HepG2 (cell line): ENCODE data around the gene PCDHGB1. TPM values are rescaled to one million over a fixed set of nuclear protein-coding genes. Genes with fewer than 3 reads are reported as not detected.
A peak's percentile ranks its signal among the peaks of the same experiment; 100 is the strongest.

Experiments used
- FOXC1 ChIP-seq: sonication (generic); formaldehyde crosslinking; IDR thresholded peaks from 2 replicates; pipeline ENCODE4 v1.8.0; 2022; ENCODE audit warnings: mild to moderate bottlenecking, missing genetic modification reagents, borderline replicate concordance
- FOXK2 ChIP-seq: fragments of 450-650 bp; IDR thresholded peaks from 2 replicates; pipeline ENCODE4 v1.6.1; 2016
- KAT2B ChIP-seq: fragments of 150-350 bp; IDR thresholded peaks from 2 replicates; pipeline ENCODE4 v1.6.1; 2014; ENCODE audit warnings: low read depth, low read length, borderline replicate concordance
- KDM3A ChIP-seq: IDR thresholded peaks from 2 replicates; pipeline ENCODE4 v1.6.1; 2018; ENCODE audit warnings: low read depth, missing compliant biosample characterization
- MAFK ChIP-seq, 2 experiments: IDR thresholded peaks in 1 of 2; conservative IDR thresholded peaks in 1 of 2; 2 replicates each; pipeline ENCODE4 v1.6.1; 2011; ENCODE audit warnings: improper control_type of control experiment in 2 of 2, low read length in 2 of 2
- NBN ChIP-seq: fragments of 450-650 bp; conservative IDR thresholded peaks from 2 replicates; pipeline ENCODE4 v1.6.1; 2017
- SALL1 ChIP-seq: sonication (generic); formaldehyde crosslinking; IDR thresholded peaks from 2 replicates; pipeline ENCODE4 v1.8.0; 2022; ENCODE audit warnings: mild to moderate bottlenecking, missing genetic modification reagents
- SAP130 ChIP-seq: IDR thresholded peaks from 2 replicates; pipeline ENCODE4 v1.6.1; 2016; ENCODE audit warnings: low read depth
- SSRP1 ChIP-seq: IDR thresholded peaks from 2 replicates; pipeline ENCODE4 v1.6.1; 2016; ENCODE audit warnings: control low read depth
- ZBTB7B ChIP-seq: sonication (generic); formaldehyde crosslinking; IDR thresholded peaks from 2 replicates; pipeline ENCODE4 v1.4.0; 2020; ENCODE audit warnings: missing genetic modification reagents
- ZFP62 ChIP-seq: sonication (generic); formaldehyde crosslinking; IDR thresholded peaks from 2 replicates; pipeline ENCODE4 v1.4.0; 2020; ENCODE audit warnings: missing genetic modification reagents
- ZNF205 ChIP-seq: IDR thresholded peaks from 2 replicates; pipeline ENCODE4 v1.6.1; 2018; ENCODE audit warnings: missing biosample characterization, missing genetic modification reagents
- ZNF230 ChIP-seq: sonication (generic); formaldehyde crosslinking; IDR thresholded peaks from 2 replicates; pipeline ENCODE4 v1.4.0; 2020; ENCODE audit warnings: mild to moderate bottlenecking, missing genetic modification reagents
- ZNF253 ChIP-seq: sonication (generic); formaldehyde crosslinking; IDR thresholded peaks from 2 replicates; pipeline ENCODE4 v1.8.0; 2022; ENCODE audit warnings: mild to moderate bottlenecking, missing genetic modification reagents, borderline replicate concordance
- ZNF430 ChIP-seq: sonication (generic); formaldehyde crosslinking; IDR thresholded peaks from 2 replicates; pipeline ENCODE4 v1.9.0; 2021; ENCODE audit warnings: mild to moderate bottlenecking, missing genetic modification reagents
- ZNF468 ChIP-seq: sonication (generic); formaldehyde crosslinking; IDR thresholded peaks from 2 replicates; pipeline ENCODE4 v1.8.0; 2022; ENCODE audit warnings: mild to moderate bottlenecking, moderate library complexity, missing genetic modification reagents
- ZNF547 ChIP-seq: sonication (generic); formaldehyde crosslinking; IDR thresholded peaks from 2 replicates; pipeline ENCODE4 v1.5.1; 2020; ENCODE audit warnings: mild to moderate bottlenecking, missing genetic modification reagents
- ZNF781 ChIP-seq: sonication (generic); formaldehyde crosslinking; IDR thresholded peaks from 2 replicates; pipeline ENCODE4 v1.5.1; 2020; ENCODE audit warnings: borderline replicate concordance, mild to moderate bottlenecking, missing genetic modification reagents; ENCODE audit errors: not compliant biosample characterization
- polyA plus RNA-seq, 8 experiments: library from polyadenylated mRNA; depleted of rRNA in 3 of 8; stranded (reverse) in 7 of 8; unstranded in 1 of 8; fragments of >200 nt; fragmentation: Illumina TruSeq in 4 of 8; extraction: Trizol in 4 of 8; gene quantifications; 2 replicates each; pipeline versions ENCODE4 v1.2.1 to v1.2.3, GENCODE V29; 2011 to 2016; ENCODE audit warnings: low read depth in 4 of 8, missing spikeins in 1 of 8, mixed read lengths in 1 of 8; ENCODE audit not compliant: insufficient read depth in 1 of 8
- total RNA-seq, 5 experiments: library from RNA; depleted of rRNA; stranded (reverse); fragments of >200 nt; fragmentation: Illumina TruSeq; extraction: Trizol; gene quantifications; 2 replicates each; pipeline ENCODE4 v1.2.3, GENCODE V29; 2016; ENCODE audit warnings: low read depth in 1 of 5
- TF ChIP-seq, protein P1 (sequence below): sonication (generic); formaldehyde crosslinking; IDR thresholded peaks from 2 replicates; pipeline ENCODE4 v1.4.0; 2020; ENCODE audit warnings: missing genetic modification reagents
- TF ChIP-seq, protein P2 (sequence below): sonication (generic); formaldehyde crosslinking; IDR thresholded peaks from 2 replicates; pipeline ENCODE4 v1.9.0; 2022; ENCODE audit warnings: low read depth, missing genetic modification reagents
- TF ChIP-seq, protein P3 (sequence below): IDR thresholded peaks from 2 replicates; pipeline ENCODE4 v1.6.1; 2012; ENCODE audit warnings: inconsistent platforms
- TF ChIP-seq, protein P4 (sequence below): sonication (generic); formaldehyde crosslinking; IDR thresholded peaks from 2 replicates; pipeline ENCODE4 v1.5.0; 2020; ENCODE audit warnings: mild to moderate bottlenecking, missing genetic modification reagents, moderate library complexity

Gene PCDHGB1
- total and polyA plus RNA-seq, 2 of the 13 experiments (the other 11 are each of a cell fraction or from before 2014, with no cell fraction given), result 1.0 to 2.6 TPM

GRCh38 chr5:141326088-141326854 is 23.6 kb upstream of the PCDHGB1 start (continued):
- TF ChIP-seq, protein P1, sequence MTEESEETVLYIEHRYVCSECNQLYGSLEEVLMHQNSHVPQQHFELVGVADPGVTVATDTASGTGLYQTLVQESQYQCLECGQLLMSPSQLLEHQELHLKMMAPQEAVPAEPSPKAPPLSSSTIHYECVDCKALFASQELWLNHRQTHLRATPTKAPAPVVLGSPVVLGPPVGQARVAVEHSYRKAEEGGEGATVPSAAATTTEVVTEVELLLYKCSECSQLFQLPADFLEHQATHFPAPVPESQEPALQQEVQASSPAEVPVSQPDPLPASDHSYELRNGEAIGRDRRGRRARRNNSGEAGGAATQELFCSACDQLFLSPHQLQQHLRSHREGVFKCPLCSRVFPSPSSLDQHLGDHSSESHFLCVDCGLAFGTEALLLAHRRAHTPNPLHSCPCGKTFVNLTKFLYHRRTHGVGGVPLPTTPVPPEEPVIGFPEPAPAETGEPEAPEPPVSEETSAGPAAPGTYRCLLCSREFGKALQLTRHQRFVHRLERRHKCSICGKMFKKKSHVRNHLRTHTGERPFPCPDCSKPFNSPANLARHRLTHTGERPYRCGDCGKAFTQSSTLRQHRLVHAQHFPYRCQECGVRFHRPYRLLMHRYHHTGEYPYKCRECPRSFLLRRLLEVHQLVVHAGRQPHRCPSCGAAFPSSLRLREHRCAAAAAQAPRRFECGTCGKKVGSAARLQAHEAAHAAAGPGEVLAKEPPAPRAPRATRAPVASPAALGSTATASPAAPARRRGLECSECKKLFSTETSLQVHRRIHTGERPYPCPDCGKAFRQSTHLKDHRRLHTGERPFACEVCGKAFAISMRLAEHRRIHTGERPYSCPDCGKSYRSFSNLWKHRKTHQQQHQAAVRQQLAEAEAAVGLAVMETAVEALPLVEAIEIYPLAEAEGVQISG (CRISPR knock-in tag), result peak; percentile 37; the same call in 1 of the 2 replicates
- TF ChIP-seq SAP130 (CRISPR knock-in tag), result peak; percentile 32; the same call in 1 of the 2 replicates
- no peak for TF ChIP-seq NBN
- no peak for TF ChIP-seq SSRP1
- TF ChIP-seq, protein P2, sequence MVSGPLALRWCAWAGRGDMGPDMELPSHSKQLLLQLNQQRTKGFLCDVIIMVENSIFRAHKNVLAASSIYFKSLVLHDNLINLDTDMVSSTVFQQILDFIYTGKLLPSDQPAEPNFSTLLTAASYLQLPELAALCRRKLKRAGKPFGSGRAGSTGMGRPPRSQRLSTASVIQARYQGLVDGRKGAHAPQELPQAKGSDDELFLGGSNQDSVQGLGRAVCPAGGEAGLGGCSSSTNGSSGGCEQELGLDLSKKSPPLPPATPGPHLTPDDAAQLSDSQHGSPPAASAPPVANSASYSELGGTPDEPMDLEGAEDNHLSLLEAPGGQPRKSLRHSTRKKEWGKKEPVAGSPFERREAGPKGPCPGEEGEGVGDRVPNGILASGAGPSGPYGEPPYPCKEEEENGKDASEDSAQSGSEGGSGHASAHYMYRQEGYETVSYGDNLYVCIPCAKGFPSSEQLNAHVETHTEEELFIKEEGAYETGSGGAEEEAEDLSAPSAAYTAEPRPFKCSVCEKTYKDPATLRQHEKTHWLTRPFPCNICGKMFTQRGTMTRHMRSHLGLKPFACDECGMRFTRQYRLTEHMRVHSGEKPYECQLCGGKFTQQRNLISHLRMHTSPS (CRISPR knock-in tag), result no peak
- TF ChIP-seq ZNF430 (CRISPR knock-in tag), result no peak
- no peak for TF ChIP-seq FOXK2
- TF ChIP-seq ZNF547 (CRISPR knock-in tag), result 0 out of 2 replicates have a peak, but pooled peaks have one; percentile 50
- TF ChIP-seq KAT2B, result no peak
- no peak for TF ChIP-seq ZNF205
- TF ChIP-seq ZFP62 (CRISPR knock-in tag), result no peak
- TF ChIP-seq ZBTB7B (CRISPR knock-in tag), result 0 out of 2 replicates have a peak, but pooled peaks have one; percentile 20
- no peak for TF ChIP-seq ZNF468
- TF ChIP-seq, protein P3, sequence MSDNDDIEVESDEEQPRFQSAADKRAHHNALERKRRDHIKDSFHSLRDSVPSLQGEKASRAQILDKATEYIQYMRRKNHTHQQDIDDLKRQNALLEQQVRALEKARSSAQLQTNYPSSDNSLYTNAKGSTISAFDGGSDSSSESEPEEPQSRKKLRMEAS, result peak; percentile 39; the same call in 1 of the 2 replicates
- no peak; the same call in 1 of the 2 replicates for TF ChIP-seq FOXC1 (CRISPR knock-in tag)
- TF ChIP-seq, protein P4, sequence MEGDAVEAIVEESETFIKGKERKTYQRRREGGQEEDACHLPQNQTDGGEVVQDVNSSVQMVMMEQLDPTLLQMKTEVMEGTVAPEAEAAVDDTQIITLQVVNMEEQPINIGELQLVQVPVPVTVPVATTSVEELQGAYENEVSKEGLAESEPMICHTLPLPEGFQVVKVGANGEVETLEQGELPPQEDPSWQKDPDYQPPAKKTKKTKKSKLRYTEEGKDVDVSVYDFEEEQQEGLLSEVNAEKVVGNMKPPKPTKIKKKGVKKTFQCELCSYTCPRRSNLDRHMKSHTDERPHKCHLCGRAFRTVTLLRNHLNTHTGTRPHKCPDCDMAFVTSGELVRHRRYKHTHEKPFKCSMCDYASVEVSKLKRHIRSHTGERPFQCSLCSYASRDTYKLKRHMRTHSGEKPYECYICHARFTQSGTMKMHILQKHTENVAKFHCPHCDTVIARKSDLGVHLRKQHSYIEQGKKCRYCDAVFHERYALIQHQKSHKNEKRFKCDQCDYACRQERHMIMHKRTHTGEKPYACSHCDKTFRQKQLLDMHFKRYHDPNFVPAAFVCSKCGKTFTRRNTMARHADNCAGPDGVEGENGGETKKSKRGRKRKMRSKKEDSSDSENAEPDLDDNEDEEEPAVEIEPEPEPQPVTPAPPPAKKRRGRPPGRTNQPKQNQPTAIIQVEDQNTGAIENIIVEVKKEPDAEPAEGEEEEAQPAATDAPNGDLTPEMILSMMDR (CRISPR knock-in tag), result peak; percentile 77
- TF ChIP-seq ZNF781 (CRISPR knock-in tag), result no peak
- TF ChIP-seq ZNF253 (CRISPR knock-in tag), result 0 out of 2 replicates have a peak, but pooled peaks have one; percentile 47
- TF ChIP-seq KDM3A, result no peak
- TF ChIP-seq MAFK (conservative IDR thresholded peaks at IDR 0.05 in 1 of 2, IDR thresholded peaks at IDR 0.05 in 1 of 2; ENCODE audit: low read length in 2 of 2), result 0 out of 4 replicates have a peak, but pooled peaks of 1 of the 2 experiments have one; percentile 21
- TF ChIP-seq SALL1, result peak; percentile 41; the same call in 1 of the 2 replicates
- no peak for TF ChIP-seq ZNF230 (CRISPR knock-in tag)
